ENCODE measurements around the gene ING3.

ING3 gene

GRCh38 chr7:120942861-120943260 is 7.7 kb upstream of the ING3 start:
- H3K4me2 ChIP-seq (ENCODE audit: low read length) = no peak overlapping the region

DNA sequence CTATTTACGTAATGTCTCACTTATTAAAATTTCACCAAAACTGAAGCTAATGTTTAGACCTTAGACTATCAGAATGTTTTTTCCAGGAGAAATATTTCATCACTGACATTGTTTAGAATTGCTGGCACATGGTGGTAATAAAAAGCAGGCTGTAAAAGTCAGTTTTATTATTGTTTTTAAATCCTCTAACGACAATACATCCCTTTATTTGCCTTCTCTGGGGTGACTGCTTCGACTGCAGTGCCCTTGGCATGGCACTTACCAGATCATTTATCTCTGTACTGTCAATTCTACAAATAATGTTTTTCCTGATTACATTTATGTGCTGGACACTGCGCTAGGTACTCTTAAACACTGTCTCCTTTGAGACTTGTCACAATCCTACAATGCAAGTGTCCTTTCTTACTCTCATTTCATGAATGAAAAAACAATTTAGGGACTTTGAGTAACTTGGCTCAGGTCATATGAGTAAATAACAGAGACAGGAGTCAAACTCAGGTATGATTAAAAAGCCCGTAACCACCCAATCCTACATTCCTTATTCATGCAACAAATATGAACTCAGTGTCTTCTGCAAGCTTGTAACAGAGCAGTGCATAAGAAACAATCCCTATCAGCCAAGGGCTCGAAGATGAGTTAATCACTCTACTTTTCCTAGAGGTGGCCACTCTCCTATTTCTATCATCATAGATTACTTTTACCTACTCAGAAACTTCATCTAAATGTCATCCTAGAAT is 5.6 kb upstream of the ING3 start:
- no peak overlapping the region for H3K4me2 ChIP-seq (ENCODE audit: low read length)
- H3K27ac ChIP-seq (ENCODE audit: low read length) = no peak overlapping the region
- no peaks in the 10 kb centered on the region for H3K9me3 ChIP-seq (ENCODE audit: insufficient read depth, low read length)
- 0 out of 2 replicates have a peak, but pooled peaks cover 4% of the 10 kb centered on the region for H3K27me3 ChIP-seq (ENCODE audit: low read depth, low read length)
- no peaks in the 10 kb centered on the region for H3K79me2 ChIP-seq (ENCODE audit: low read length)
- TF ChIP-seq EZH2phosphoT487 (IDR thresholded peaks at IDR 0.05; ENCODE audit: low read depth) = no peak
- no peak for TF ChIP-seq CTCF (IDR thresholded peaks at IDR 0.05; ENCODE audit: low read depth, low read length)
- H3K4me1 ChIP-seq (ENCODE audit: low read length) = peaks cover 5% of the 10 kb centered on the region; the same call in 1 of the 2 replicates
- H2AFZ ChIP-seq (ENCODE audit: low read depth, low read length) = no peak overlapping the region; the same call in 1 of the 2 replicates
- no peak overlapping the region for H3K4me3 ChIP-seq (ENCODE audit: low read length)
- H3K9ac ChIP-seq (ENCODE audit: low read length) = no peak overlapping the region
- no peaks in the 10 kb centered on the region for H3K36me3 ChIP-seq (replicated peaks; ENCODE audit: low read depth, low read length)
- no peaks in the 10 kb centered on the region for H4K20me1 ChIP-seq (ENCODE audit: insufficient read depth, low read length)

More at GRCh38 chr7:120942861-120943260, 7.7 kb upstream of the ING3 start:
- 0 out of 2 replicates have a peak, but pooled peaks cover 4% of the 10 kb centered on the region for H3K27me3 ChIP-seq (ENCODE audit: low read depth, low read length)
- H3K27ac ChIP-seq (ENCODE audit: low read length) = no peak overlapping the region
- H3K4me1 ChIP-seq (ENCODE audit: low read length) = no peaks in the 10 kb centered on the region
- TF ChIP-seq CTCF (IDR thresholded peaks at IDR 0.05; ENCODE audit: low read depth, low read length) (no peak), EZH2phosphoT487 (IDR thresholded peaks at IDR 0.05; ENCODE audit: low read depth) (no peak)
- no peak overlapping the region for H2AFZ ChIP-seq (ENCODE audit: low read depth, low read length)
- H4K20me1 ChIP-seq (ENCODE audit: insufficient read depth, low read length) = no peaks in the 10 kb centered on the region
- no peaks in the 10 kb centered on the region for H3K36me3 ChIP-seq (replicated peaks; ENCODE audit: low read depth, low read length)
- no peaks in the 10 kb centered on the region for H3K9me3 ChIP-seq (ENCODE audit: insufficient read depth, low read length)
- H3K9ac ChIP-seq (ENCODE audit: low read length) = no peak overlapping the region
- H3K4me3 ChIP-seq (ENCODE audit: low read length) = no peak overlapping the region
- H3K79me2 ChIP-seq (ENCODE audit: low read length) = no peaks in the 10 kb centered on the region

DNA sequence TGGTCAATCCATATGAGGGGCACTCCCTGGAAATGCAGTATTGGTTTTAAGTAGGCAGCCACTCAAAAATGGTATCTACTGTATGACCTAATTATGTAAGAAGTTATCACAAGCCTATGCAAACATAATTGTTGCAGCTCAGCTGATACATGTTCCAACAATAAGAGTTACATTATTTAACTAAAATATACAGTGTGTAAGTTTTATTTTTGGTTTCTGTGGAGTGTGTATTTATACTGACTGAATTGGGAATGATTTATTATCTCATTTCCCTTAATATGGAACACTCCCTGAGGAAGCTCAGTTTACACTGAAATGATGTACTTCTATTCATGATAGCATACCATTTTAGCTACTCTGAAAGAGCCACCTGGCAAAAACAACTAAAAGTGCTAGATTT is 2.6 kb upstream of the ING3 start:
- H3K9me3 ChIP-seq (ENCODE audit: insufficient read depth, low read length) = no peaks in the 10 kb centered on the region
- H3K4me3 ChIP-seq (ENCODE audit: low read length) = no peak overlapping the region
- no peaks in the 10 kb centered on the region for H3K36me3 ChIP-seq (replicated peaks; ENCODE audit: low read depth, low read length)
- no peak overlapping the region for H3K4me2 ChIP-seq (ENCODE audit: low read length)
- H3K27me3 ChIP-seq (ENCODE audit: low read depth, low read length) = 0 out of 2 replicates have a peak, but pooled peaks cover 4% of the 10 kb centered on the region
- H3K79me2 ChIP-seq (ENCODE audit: low read length) = peaks cover 12% of the 10 kb centered on the region
- no peak for TF ChIP-seq EZH2phosphoT487 (IDR thresholded peaks at IDR 0.05; ENCODE audit: low read depth)
- no peak for TF ChIP-seq CTCF (IDR thresholded peaks at IDR 0.05; ENCODE audit: low read depth, low read length)
- H2AFZ ChIP-seq (ENCODE audit: low read depth, low read length) = no peak overlapping the region
- no peak overlapping the region for H3K27ac ChIP-seq (ENCODE audit: low read length)
- H3K9ac ChIP-seq (ENCODE audit: low read length) = no peak overlapping the region
- 0 out of 2 replicates have a peak, but pooled peaks cover 8% of the 10 kb centered on the region for H4K20me1 ChIP-seq (ENCODE audit: insufficient read depth, low read length)
- peaks cover 11% of the 10 kb centered on the region for H3K4me1 ChIP-seq (ENCODE audit: low read length)

GRCh38 chr7:120949393-120949911 is 1.1 kb upstream of the ING3 start:
- H3K27ac ChIP-seq (ENCODE audit: low read length) = no peak overlapping the region
- H2AFZ ChIP-seq (ENCODE audit: low read depth, low read length) = peak overlapping the region; percentile 95

More at GRCh38 chr7:120949393-120949911, 1.1 kb upstream of the ING3 start:
- no peaks in the 10 kb centered on the region for H3K9me3 ChIP-seq (ENCODE audit: insufficient read depth, low read length)
- 0 out of 2 replicates have a peak, but pooled peaks cover 8% of the 10 kb centered on the region for H4K20me1 ChIP-seq (ENCODE audit: insufficient read depth, low read length)
- H3K4me1 ChIP-seq (ENCODE audit: low read length) = peaks cover 11% of the 10 kb centered on the region
- peak overlapping the region; percentile 72 for H3K4me2 ChIP-seq (ENCODE audit: low read length)
- H3K27me3 ChIP-seq (ENCODE audit: low read depth, low read length) = 0 out of 2 replicates have a peak, but pooled peaks cover 4% of the 10 kb centered on the region
- no peak for TF ChIP-seq CTCF (IDR thresholded peaks at IDR 0.05; ENCODE audit: low read depth, low read length)
- peak overlapping the region; percentile 62 for H3K9ac ChIP-seq (ENCODE audit: low read length)
- peaks cover 3% of the 10 kb centered on the region for H3K36me3 ChIP-seq (replicated peaks; ENCODE audit: low read depth, low read length)
- peaks cover 12% of the 10 kb centered on the region for H3K79me2 ChIP-seq (ENCODE audit: low read length)
- H3K4me3 ChIP-seq (ENCODE audit: low read length) = peak overlapping the region; percentile 86

Measured in OCI-LY3 (cell line).